GM23338 (cell line): Measurements from ENCODE around the gene CENPP. TPM values are rescaled to one million over a fixed set of nuclear protein-coding genes. Genes with fewer than 3 reads are reported as not detected.

Experiments
- ATAC-seq: fragments of 200-7000 bp; cut with Tn5 transposase; 3 replicates; pipeline ENCODE4 v1.9.1; 2020
- DNase-seq: peaks from one replicate; pipeline ENCODE4 v3.0.0-alpha.2; 2015; ENCODE audit warnings: low spot score
- H2AFZ ChIP-seq: fragments of 200-600 bp; sonication (generic); 2 replicates; pipeline ENCODE4 v1.8.0; 2016; ENCODE audit warnings: antibody characterized with exemption, mild to moderate bottlenecking, moderate library complexity
- H3F3A ChIP-seq: fragments of 200-600 bp; sonication (generic); replicated peaks from 2 replicates; pipeline ENCODE4 v1.8.0; 2017; ENCODE audit warnings: antibody characterized with exemption, mixed run types, low read depth
- H3K27ac ChIP-seq: fragments of 200-600 bp; sonication (generic); 2 replicates; pipeline ENCODE4 v1.6.1; 2016; ENCODE audit warnings: low read depth
- H3K27me3 ChIP-seq: fragments of 200-600 bp; sonication (generic); 2 replicates; pipeline ENCODE4 v1.8.0; 2016; ENCODE audit warnings: mild to moderate bottlenecking, mixed run types, moderate library complexity; ENCODE audit not compliant: insufficient read depth
- H3K36me3 ChIP-seq: fragments of 200-600 bp; sonication (generic); 2 replicates; pipeline ENCODE4 v1.8.0; 2016; ENCODE audit warnings: mild to moderate bottlenecking; ENCODE audit not compliant: insufficient read depth
- H3K4me1 ChIP-seq: fragments of 200-600 bp; sonication (generic); 2 replicates; pipeline ENCODE4 v1.8.0; 2016; ENCODE audit warnings: mild to moderate bottlenecking, moderate library complexity; ENCODE audit not compliant: insufficient read depth
- H3K4me2 ChIP-seq: fragments of 200-600 bp; sonication (generic); 2 replicates; pipeline ENCODE4 v1.7.1; 2017; ENCODE audit warnings: mixed run types
- H3K4me3 ChIP-seq: fragments of 200-600 bp; sonication (generic); 2 replicates; pipeline ENCODE4 v1.6.1; 2016; ENCODE audit warnings: mixed run types
- H3K79me2 ChIP-seq: fragments of 200-600 bp; sonication (generic); replicated peaks from 2 replicates; pipeline ENCODE4 v1.8.0; 2017; ENCODE audit warnings: mild to moderate bottlenecking; ENCODE audit not compliant: insufficient read depth
- H3K9me2 ChIP-seq: fragments of 200-600 bp; sonication (generic); 2 replicates; pipeline ENCODE4 v1.8.0; 2017; ENCODE audit not compliant: insufficient read depth
- H4K20me1 ChIP-seq: fragments of 200-600 bp; sonication (generic); replicated peaks from 2 replicates; pipeline ENCODE4 v1.8.0; 2017; ENCODE audit warnings: mild to moderate bottlenecking; ENCODE audit not compliant: insufficient read depth
- H3K27ac Mint-ChIP-seq: 2 replicates; pipeline ENCODE4 v1.8.0; 2020; ENCODE audit warnings: inconsistent platforms, mild to moderate bottlenecking, moderate library complexity, mixed read lengths
- H3K27me3 Mint-ChIP-seq: 3 replicates; pipeline ENCODE4 v1.8.0; 2022; ENCODE audit warnings: low read depth, mild to moderate bottlenecking, moderate library complexity, mixed read lengths, inconsistent platforms; ENCODE audit not compliant: insufficient read depth, poor library complexity
- H3K36me3 Mint-ChIP-seq: 3 replicates; pipeline ENCODE4 v1.8.0; 2021; ENCODE audit warnings: low read depth, mild to moderate bottlenecking, inconsistent platforms, moderate library complexity, mixed read lengths
- H3K4me1 Mint-ChIP-seq: 3 replicates; pipeline ENCODE4 v1.8.0; 2020; ENCODE audit warnings: mild to moderate bottlenecking, inconsistent platforms, mixed read lengths
- H3K4me3 Mint-ChIP-seq: 3 replicates; pipeline ENCODE4 v1.8.0; 2021; ENCODE audit warnings: moderate library complexity, mild to moderate bottlenecking, inconsistent platforms, mixed read lengths
- H3K9me3 Mint-ChIP-seq: 3 replicates; pipeline ENCODE4 v1.8.0; 2020; ENCODE audit warnings: moderate library complexity, mild to moderate bottlenecking, inconsistent platforms, mixed read lengths
- CREB1 ChIP-seq: fragments of 250-450 bp; sonication (Bioruptor Pico); IDR thresholded peaks from 2 replicates; pipeline ENCODE4 v1.5.0; 2020; ENCODE audit warnings: low read depth, mild to moderate bottlenecking, moderate library complexity
- CTCF ChIP-seq, 2 experiments: fragments of 200-600 bp in 1 of 2; sonication (generic) in 1 of 2; conservative IDR thresholded peaks; 2 replicates each; pipeline versions ENCODE4 v1.5.1 to v1.6.1; 2016 to 2017; ENCODE audit warnings: antibody characterized with exemption in 2 of 2, low read depth in 2 of 2, mild to moderate bottlenecking in 2 of 2, moderate library complexity in 1 of 2
- ETS1 ChIP-seq: IDR thresholded peaks from 2 replicates; pipeline ENCODE4 v1.6.1; 2016; ENCODE audit warnings: antibody characterized with exemption
- EZH2 ChIP-seq: fragments of 200-600 bp; sonication (generic); IDR thresholded peaks from one replicate; pipeline ENCODE4 v1.8.0; 2017; ENCODE audit warnings: antibody characterized with exemption, mild to moderate bottlenecking, low read depth; ENCODE audit not compliant: unreplicated experiment
- EZH2phosphoT487 ChIP-seq: fragments of 200-600 bp; sonication (generic); IDR thresholded peaks from one replicate; pipeline ENCODE4 v1.8.1; 2018; ENCODE audit warnings: antibody characterized with exemption; ENCODE audit not compliant: unreplicated experiment
- JUNB ChIP-seq: IDR thresholded peaks from one replicate; pipeline ENCODE4 v1.6.1; 2016; ENCODE audit warnings: antibody characterized with exemption; ENCODE audit not compliant: unreplicated experiment
- NANOG ChIP-seq: IDR thresholded peaks from 2 replicates; pipeline ENCODE4 v1.6.1; 2016; ENCODE audit warnings: antibody characterized with exemption, borderline replicate concordance
- POLR2AphosphoS5 ChIP-seq: IDR thresholded peaks from 2 replicates; pipeline ENCODE4 v1.6.1; 2016; ENCODE audit warnings: antibody characterized with exemption, low read depth
- REST ChIP-seq: IDR thresholded peaks from one replicate; pipeline ENCODE4 v1.6.1; 2018; ENCODE audit warnings: antibody characterized with exemption; ENCODE audit not compliant: unreplicated experiment
- STAT1 ChIP-seq: IDR thresholded peaks from one replicate; pipeline ENCODE4 v1.6.1; 2016; ENCODE audit warnings: antibody characterized with exemption; ENCODE audit not compliant: unreplicated experiment
- ZNF114 ChIP-seq: fragments of 250-450 bp; sonication (Bioruptor Pico); IDR thresholded peaks from 2 replicates; pipeline ENCODE4 v1.5.0; 2020; ENCODE audit warnings: mild to moderate bottlenecking, moderate library complexity
- ZNF331 ChIP-seq: fragments of 250-450 bp; sonication (Bioruptor Pico); IDR thresholded peaks from 2 replicates; pipeline ENCODE4 v1.5.0; 2020; ENCODE audit warnings: low read depth, mild to moderate bottlenecking, moderate library complexity
- polyA plus RNA-seq: library from polyadenylated mRNA; unstranded; fragments of >200 nt; fragmentation: Nextera tagmentation; extraction: Ambion mirVana; gene quantifications from 2 replicates; pipeline ENCODE4 v1.2.1, GENCODE V29; 2016
- total RNA-seq: library from RNA; depleted of rRNA; stranded (reverse); fragments of >200 nt; shearing (Covaris generic); gene quantifications from 2 replicates; pipeline ENCODE4 v1.2.3, GENCODE V29; 2014

The CENPP gene
- total and polyA plus RNA-seq, 2 experiments from 2014 or later = 11.0 to 12.6 TPM

GRCh38 chr9:92494856-92495255 is 169.1 kb downstream of the CENPP start:
- ATAC-seq (no peak), DNase-seq (no peak)
- Mint-ChIP-seq H3K4me1 (peaks cover 4% of the 10 kb centered on the region; the same call in 2 of the 3 replicates), H3K9me3 (no peaks in the 10 kb centered on the region; the same call in 2 of the 3 replicates), H3K27me3 (no peaks in the 10 kb centered on the region), H3K36me3 (no peaks in the 10 kb centered on the region), H3K27ac (no peak overlapping the region), H3K4me3 (no peak overlapping the region)
- Histone ChIP-seq H3K4me2 (no peak overlapping the region), H3K4me3 (no peak overlapping the region), H3F3A (no peaks in the 10 kb centered on the region), H4K20me1 (no peaks in the 10 kb centered on the region), H3K79me2 (no peaks in the 10 kb centered on the region), H3K4me1 (no peaks in the 10 kb centered on the region), H2AFZ (no peak overlapping the region), H3K9me2 (no peaks in the 10 kb centered on the region), H3K27me3 (no peaks in the 10 kb centered on the region), H3K36me3 (no peaks in the 10 kb centered on the region), H3K27ac (no peak overlapping the region)
- TF ChIP-seq ZNF331 (CRISPR knock-in tag) = no peak
- no peak for TF ChIP-seq CREB1 (CRISPR knock-in tag)
- TF ChIP-seq JUNB = no peak
- no peak for TF ChIP-seq EZH2phosphoT487

- Histone ChIP-seq H3K27me3 (no peaks in the 10 kb centered on the region), H3K27ac (no peak overlapping the region; the same call in 1 of the 2 replicates), H3K79me2 (no peaks in the 10 kb centered on the region), H3K4me3 (no peak overlapping the region), H4K20me1 (no peaks in the 10 kb centered on the region), H3F3A (no peaks in the 10 kb centered on the region), H3K36me3 (no peaks in the 10 kb centered on the region), H3K4me1 (no peaks in the 10 kb centered on the region), H2AFZ (no peak overlapping the region), H3K9me2 (no peaks in the 10 kb centered on the region), H3K4me2 (no peak overlapping the region)
- no peaks in the 10 kb centered on the region; the same call in 2 of the 3 replicates for H3K9me3 Mint-ChIP-seq
- DNase-seq = no peak
- H3K4me3 Mint-ChIP-seq = no peak overlapping the region
- peaks cover 4% of the 10 kb centered on the region; the same call in 2 of the 3 replicates for H3K4me1 Mint-ChIP-seq
- H3K27me3 Mint-ChIP-seq = no peaks in the 10 kb centered on the region
- H3K27ac Mint-ChIP-seq = peak overlapping the region; percentile 47; the same call in 1 of the 2 replicates
- no peaks in the 10 kb centered on the region for H3K36me3 Mint-ChIP-seq
- no peak for ATAC-seq
- TF ChIP-seq CTCF (conservative IDR thresholded peaks at IDR 0.05; ENCODE audit: low read depth in 2 of 2) (no peak), REST (no peak), ETS1 (no peak), EZH2 (no peak), NANOG (no peak), ZNF331 (CRISPR knock-in tag) (no peak), POLR2AphosphoS5 (no peak), STAT1 (no peak), JUNB (no peak), CREB1 (CRISPR knock-in tag) (no peak), ZNF114 (CRISPR knock-in tag) (no peak), EZH2phosphoT487 (no peak)
Measured at GRCh38 chr9:92496396-92497176, 170.8 kb downstream of the CENPP start.
